Upper lobe of left lung (tissue), 4 donors: ENCODE results near the gene BCAS1.

Source experiments
- CTCF ChIP-seq, 6 experiments: fragments of 450-650 bp in 4 of 6; fragments of 200-600 bp in 2 of 6; sonication (generic) in 2 of 6; IDR thresholded peaks; one replicate each; pipeline ENCODE4 v1.5.1; 2016 to 2019; ENCODE audit warnings: antibody characterized with exemption in 6 of 6
- EP300 ChIP-seq, 4 donors: sonication (generic); formaldehyde crosslinking; IDR thresholded peaks; one replicate each; pipeline ENCODE4 v1.5.1; 2017; ENCODE audit warnings: antibody characterized with exemption in 4 of 4, control low read depth in 2 of 4
- POLR2A ChIP-seq, 4 donors: fragments of 450-650 bp; IDR thresholded peaks; one replicate each; pipeline ENCODE4 v1.5.1; 2016 to 2017; ENCODE audit warnings: antibody characterized with exemption in 4 of 4, mild to moderate bottlenecking in 2 of 4

- no peak for TF ChIP-seq EP300 (IDR thresholded peaks at IDR 0.05)
- no peak for TF ChIP-seq CTCF (IDR thresholded peaks at IDR 0.05)
- TF ChIP-seq POLR2A (IDR thresholded peaks at IDR 0.05), result no peak
These were observed 29.5 kb upstream of the BCAS1 start for GRCh38 chr20:54099894-54100293.
